Esophagus squamous epithelium (tissue), 5 donors: ENCODE measurements around the gene ACSL1. TPM values are rescaled to one million over a fixed set of nuclear protein-coding genes. Genes with fewer than 3 reads are reported as not detected.

Experiments used
- DNase-seq: peaks from one replicate; lab custom pipeline; 2025; lab: John Stamatoyannopoulos, UW
- H3K27ac ChIP-seq, 4 donors: fragments of 200-600 bp; sonication (generic); one replicate each; pipeline ENCODE4 v1.5.1; 2016 to 2019; ENCODE audit warnings: mild to moderate bottlenecking in 1 of 4
- H3K27me3 ChIP-seq, 4 donors: fragments of 200-600 bp; sonication (generic); 1 replicate in 3 of 4; 2 replicates in 1 of 4; pipeline versions ENCODE4 v1.5.1 to v1.6.0; 2017 to 2021; ENCODE audit warnings: antibody characterized with exemption in 1 of 4
- H3K36me3 ChIP-seq, 3 donors: fragments of 200-600 bp; sonication (generic); one replicate each; pipeline ENCODE4 v1.5.1; 2016 to 2019
- H3K4me1 ChIP-seq, 3 donors: fragments of 200-600 bp; sonication (generic); one replicate each; pipeline ENCODE4 v1.5.1; 2017 to 2019
- H3K4me3 ChIP-seq, 4 donors: fragments of 200-600 bp; sonication (generic); 1 replicate in 3 of 4; 2 replicates in 1 of 4; pipeline ENCODE4 v1.5.1; 2016 to 2019; ENCODE audit warnings: mild to moderate bottlenecking in 2 of 4, moderate library complexity in 1 of 4
- H3K9me3 ChIP-seq, 3 donors: fragments of 200-600 bp; sonication (generic); one replicate each; pipeline ENCODE4 v1.5.1; 2016 to 2019
- CTCF ChIP-seq, 6 experiments: fragments of 450-650 bp in 4 of 6; fragments of 200-600 bp in 2 of 6; sonication (generic) in 2 of 6; IDR thresholded peaks; one replicate each; pipeline ENCODE4 v1.5.1; 2016 to 2019; ENCODE audit warnings: antibody characterized with exemption in 6 of 6, mild to moderate bottlenecking in 4 of 6, moderate library complexity in 4 of 6
- POLR2A ChIP-seq, 4 donors: fragments of 450-650 bp; IDR thresholded peaks; one replicate each; pipeline ENCODE4 v1.6.1; 2017; ENCODE audit warnings: antibody characterized with exemption in 4 of 4, mild to moderate bottlenecking in 4 of 4, moderate library complexity in 3 of 4
- whole genome bisulfite sequencing, 2 donors: methylation state at CpG; one replicate each; pipeline ENCODE4 v1.1.5; 2018; 5-methylcytosine and 5-hydroxymethylcytosine counted together
- intact Hi-C: fragments of 100-400 bp; cut with DNase I; formaldehyde crosslinking; loops from one replicate; pipeline ENCODE4 v1.15.0; 2022
- total RNA-seq, 4 donors: library from RNA; depleted of rRNA; stranded (reverse); fragments of >200 nt; gene quantifications; one replicate each; pipeline ENCODE4 v1.1.0, GENCODE V29; 2016
- donor health status: DM: yes; HTN: yes; CAD: no.

ACSL1 gene
- total RNA-seq, 4 donors from 2014 or later: 59.7 to 101 (median 73.8) TPM

- Histone ChIP-seq H3K4me1 (peaks cover 3 to 49% (median 11%) of the 10 kb centered on the region in 3 donors), H3K4me3 (peak overlapping the region; percentile 71 to 96 (median 90)), H3K9me3 (no peaks in the 10 kb centered on the region), H3K27ac (peak overlapping the region in 3 of 4 donors; percentile 90 to 96 (median 95)), H3K36me3 (no peaks in the 10 kb centered on the region), H3K27me3 (no peaks in the 10 kb centered on the region)
- intact Hi-C loops: no loop called here
- DNase-seq: no peak
- TF ChIP-seq POLR2A (IDR thresholded peaks at IDR 0.05) (no peak), CTCF (IDR thresholded peaks at IDR 0.05) (no peak)
- WGBS, 2 donors: 28 to 31% methylated on average over 6 of the region's 6 CpGs
Measured at GRCh38 chr4:184734758-184735157, 91.0 kb downstream of the ACSL1 start.

- Histone ChIP-seq H3K27me3 (no peaks in the 10 kb centered on the region), H3K27ac (peak within 1 kb of the TSS; percentile 78 to 96 (median 92)), H3K4me3 (peak within 1 kb of the TSS; percentile 71 to 96 (median 90)), H3K36me3 (no peaks in the 10 kb centered on the region), H3K9me3 (no peaks in the 10 kb centered on the region), H3K4me1 (peaks cover 3 to 56% (median 11%) of the 10 kb centered on the region in 3 donors)
- WGBS, 2 donors: 0 to 1% methylated on average over 9 to 19 of the region's 69 CpGs
- peak; percentile 57 for DNase-seq
- intact Hi-C loops: no loop called here
- TF ChIP-seq CTCF (IDR thresholded peaks at IDR 0.05): peak in 2 of 6 experiments; percentile 39
- peak in 3 of 4 donors; percentile 8 to 78 (median 33) for TF ChIP-seq POLR2A (IDR thresholded peaks at IDR 0.05)
Measured at GRCh38 chr4:184733654-184734524, 91.9 kb downstream of the ACSL1 start, which contains the start of gene CENPU. Gene CENPU (minus strand): TSS chr4:184734096. CDS start chr4:184734062, 34 bp downstream.

GRCh38 chr4:184732126-184732525 is 93.6 kb downstream of the ACSL1 start:
- H3K9me3 ChIP-seq: no peaks in the 10 kb centered on the region
- TF ChIP-seq POLR2A (IDR thresholded peaks at IDR 0.05) (no peak), CTCF (IDR thresholded peaks at IDR 0.05) (no peak)
- 28 to 31% methylated on average over 4 of the region's 4 CpGs for WGBS, 2 donors
- H3K4me1 ChIP-seq: peaks cover 3 to 63% (median 11%) of the 10 kb centered on the region in 3 donors
- peak overlapping the region; percentile 55 to 96 (median 92) for H3K27ac ChIP-seq
- intact Hi-C loops: no loop called here
- H3K27me3 ChIP-seq: no peaks in the 10 kb centered on the region
- H3K36me3 ChIP-seq: peaks cover 0 to 13% (median 0%) of the 10 kb centered on the region in 3 donors
- peak overlapping the region in 3 of 4 donors; percentile 71 to 96 (median 89) for H3K4me3 ChIP-seq
- no peak for DNase-seq

GRCh38 chr4:184731056-184731455 is 94.7 kb downstream of the ACSL1 start:
- TF ChIP-seq POLR2A (IDR thresholded peaks at IDR 0.05): no peak
- no peak for TF ChIP-seq CTCF (IDR thresholded peaks at IDR 0.05)
- WGBS, 2 donors: 80 to 89% methylated on average over 6 of the region's 6 CpGs
- Histone ChIP-seq H3K27ac (peak overlapping the region in 3 of 4 donors; percentile 2 to 96 (median 90)), H3K27me3 (no peaks in the 10 kb centered on the region), H3K36me3 (peaks cover 0 to 16% (median 0%) of the 10 kb centered on the region in 3 donors), H3K4me3 (no peak overlapping the region), H3K4me1 (peaks cover 3 to 63% (median 11%) of the 10 kb centered on the region in 3 donors), H3K9me3 (no peaks in the 10 kb centered on the region)
- intact Hi-C loops: no loop called here
- DNase-seq: no peak

- Histone ChIP-seq H3K4me3 (no peak overlapping the region), H3K9me3 (no peaks in the 10 kb centered on the region), H3K36me3 (peaks cover 0 to 16% (median 0%) of the 10 kb centered on the region in 3 donors), H3K4me1 (peaks cover 3 to 62% (median 11%) of the 10 kb centered on the region in 3 donors), H3K27ac (peak overlapping the region in 2 of 4 donors; percentile 14 to 42), H3K27me3 (no peaks in the 10 kb centered on the region)
- 74 to 83% methylated on average over 2 to 4 of the region's 5 CpGs for WGBS, 2 donors
- intact Hi-C loops: no loop called here
- no peak for DNase-seq
- TF ChIP-seq CTCF (IDR thresholded peaks at IDR 0.05): no peak
- TF ChIP-seq POLR2A (IDR thresholded peaks at IDR 0.05): no peak
Measured at GRCh38 chr4:184729946-184730345, 95.8 kb downstream of the ACSL1 start.
